Measurements from ENCODE around the gene BCL6B. TPM values are rescaled to one million over a fixed set of nuclear protein-coding genes. Genes with fewer than 3 reads are reported as not detected.

Gene BCL6B
- total RNA-seq, 2 experiments from 2014 or later, result 0.47 to 0.63 TPM

GRCh38 chr17:7011415-7011814, 11.4 kb upstream of the BCL6B start:
- peak overlapping the region; percentile 99 for H3K27ac Mint-ChIP-seq
- ATAC-seq (no peak), DNase-seq (no peak)
- no peaks in the 10 kb centered on the region for H3K9me3 Mint-ChIP-seq (ENCODE audit: insufficient read depth)
- peaks cover 34% of the 10 kb centered on the region for H3K36me3 Mint-ChIP-seq (ENCODE audit: low read depth)
- ChIA-PET POLR2A (no interaction called here), CTCF (interaction anchor here (1.4 to 9.7 kb wide), 5 partner anchors 10 to 168 kb away, joined by 5 to 133 read pairs (median 9); partner anchors contain the start of gene BCL6B)
- H3K27me3 Mint-ChIP-seq (ENCODE audit: low read depth), result no peaks in the 10 kb centered on the region
- H3K4me3 Mint-ChIP-seq, result peak overlapping the region; percentile 87
- H3K4me1 Mint-ChIP-seq (ENCODE audit: low read depth), result peaks cover 59% of the 10 kb centered on the region

- peak overlapping the region; percentile 99 for H3K27ac Mint-ChIP-seq
- H3K4me1 Mint-ChIP-seq (ENCODE audit: low read depth), result peaks cover 64% of the 10 kb centered on the region
- CTCF ChIA-PET, result interaction anchor here (0.7 to 2.0 kb wide), 7 partner anchors 10 to 168 kb away, joined by 3 to 10 read pairs (median 5); partner anchors contain the start of gene SLC16A13
These were observed 11.0 kb upstream of the BCL6B start for GRCh38 chr17:7011942-7012254.

GRCh38 chr17:7014261-7014994, 8.4 kb upstream of the BCL6B start:
- Mint-ChIP-seq H3K4me3 (peak overlapping the region; percentile 87), H3K9me3 (ENCODE audit: insufficient read depth) (no peaks in the 10 kb centered on the region), H3K4me1 (ENCODE audit: low read depth) (peaks cover 74% of the 10 kb centered on the region), H3K36me3 (ENCODE audit: low read depth) (peaks cover 36% of the 10 kb centered on the region), H3K27me3 (ENCODE audit: low read depth) (no peaks in the 10 kb centered on the region), H3K27ac (peak overlapping the region; percentile 99)
- DNase-seq, result peak; percentile 98
- ATAC-seq, result peak; percentile 89
- ChIA-PET CTCF (interaction anchor here (1.5 to 3.9 kb wide), 4 partner anchors 10 to 122 kb away, joined by 4 to 27 read pairs (median 7); no protein-coding TSS in a partner anchor), POLR2A (interaction anchor here (0.6 to 3.1 kb wide), 8 partner anchors 10 to 74 kb away, joined by 3 to 31 read pairs (median 4); partner anchors contain the start of gene SLC16A13)

More at GRCh38 chr17:7011942-7012254, 11.0 kb upstream of the BCL6B start:
- no peaks in the 10 kb centered on the region for H3K27me3 Mint-ChIP-seq (ENCODE audit: low read depth)
- POLR2A ChIA-PET, result interaction anchor here (1.3 to 1.9 kb wide), 4 partner anchors 9 to 24 kb away, joined by 4 to 16 read pairs (median 8); partner anchors contain the start of gene SLC16A13
- DNase-seq (no peak), ATAC-seq (no peak)
- peak overlapping the region; percentile 87 for H3K4me3 Mint-ChIP-seq
- no peaks in the 10 kb centered on the region for H3K9me3 Mint-ChIP-seq (ENCODE audit: insufficient read depth)
- peaks cover 35% of the 10 kb centered on the region for H3K36me3 Mint-ChIP-seq (ENCODE audit: low read depth)

GRCh38 chr17:7014995-7015958, 7.6 kb upstream of the BCL6B start:
- POLR2A ChIA-PET, result interaction anchor here (0.6 to 3.1 kb wide), 11 partner anchors 10 to 672 kb away, joined by 3 to 31 read pairs (median 4); partner anchors contain the start of genes SLC16A13 and TP53
- H3K4me1 Mint-ChIP-seq (ENCODE audit: low read depth), result peaks cover 71% of the 10 kb centered on the region
- DNase-seq, result peak; percentile 80
- peak overlapping the region; percentile 80 for H3K4me3 Mint-ChIP-seq
- peaks cover 32% of the 10 kb centered on the region for H3K36me3 Mint-ChIP-seq (ENCODE audit: low read depth)
- ATAC-seq, result peak; percentile 23
- H3K9me3 Mint-ChIP-seq (ENCODE audit: insufficient read depth), result no peaks in the 10 kb centered on the region
- H3K27me3 Mint-ChIP-seq (ENCODE audit: low read depth), result no peaks in the 10 kb centered on the region
- CTCF ChIA-PET, result interaction anchor here (0.6 to 3.9 kb wide), 9 partner anchors 8 to 281 kb away, joined by 3 to 27 read pairs (median 6); partner anchors contain the start of gene SLC16A13
- H3K27ac Mint-ChIP-seq, result peak overlapping the region; percentile 99

GRCh38 chr17:7016418-7016817, 6.4 kb upstream of the BCL6B start:
- POLR2A ChIA-PET, result interaction anchor here (1.2 to 3.1 kb wide), 5 partner anchors 12 to 671 kb away, joined by 3 to 31 read pairs (median 7); partner anchors contain the start of genes SLC16A13 and TP53
- H3K9me3 Mint-ChIP-seq (ENCODE audit: insufficient read depth), result no peaks in the 10 kb centered on the region
- peaks cover 2% of the 10 kb centered on the region for H3K27me3 Mint-ChIP-seq (ENCODE audit: low read depth)
- CTCF ChIA-PET, result interaction anchor here (1.9 to 3.9 kb wide), 4 partner anchors 12 to 120 kb away, joined by 6 to 27 read pairs (median 10); partner anchors contain the start of gene SLC16A13
- ATAC-seq, result no peak
- DNase-seq, result no peak
- peak overlapping the region; percentile 99 for H3K27ac Mint-ChIP-seq
- H3K4me1 Mint-ChIP-seq (ENCODE audit: low read depth), result peaks cover 70% of the 10 kb centered on the region
- peak overlapping the region; percentile 80 for H3K4me3 Mint-ChIP-seq
- peaks cover 32% of the 10 kb centered on the region for H3K36me3 Mint-ChIP-seq (ENCODE audit: low read depth)

- ATAC-seq (no peak), DNase-seq (no peak)
- Mint-ChIP-seq H3K9me3 (ENCODE audit: insufficient read depth) (no peaks in the 10 kb centered on the region), H3K36me3 (ENCODE audit: low read depth) (peaks cover 30% of the 10 kb centered on the region), H3K4me1 (ENCODE audit: low read depth) (peaks cover 73% of the 10 kb centered on the region), H3K27me3 (ENCODE audit: low read depth) (peaks cover 2% of the 10 kb centered on the region), H3K27ac (peak overlapping the region; percentile 99), H3K4me3 (peak overlapping the region; percentile 80)
- ChIA-PET CTCF (interaction anchor here (1.9 to 3.9 kb wide), 3 partner anchors 13 to 119 kb away, joined by 6 to 27 read pairs (median 12); partner anchors contain the start of gene SLC16A13), POLR2A (interaction anchor here (1.4 to 3.1 kb wide), 2 partner anchors 18 to 29 kb away, joined by 7 to 31 read pairs; partner anchors contain the start of gene SLC16A13)
These were observed 5.7 kb upstream of the BCL6B start for GRCh38 chr17:7016886-7017826.

GRCh38 chr17:7017827-7018200, 5.0 kb upstream of the BCL6B start:
- H3K4me1 Mint-ChIP-seq (ENCODE audit: low read depth), result peaks cover 79% of the 10 kb centered on the region
- H3K36me3 Mint-ChIP-seq (ENCODE audit: low read depth), result peaks cover 28% of the 10 kb centered on the region
- peak overlapping the region; percentile 80 for H3K4me3 Mint-ChIP-seq
- ATAC-seq, result no peak
- ChIA-PET POLR2A (interaction anchor here (1.4 kb wide), 1 partner anchor 18 kb away, joined by 8 read pairs; the partner anchor contains the start of gene SLC16A13), CTCF (interaction anchor here (0.7 kb wide), 1 partner anchor 23 kb away, joined by 3 read pairs; no protein-coding TSS in a partner anchor)
- peak; percentile 52 for DNase-seq
- no peaks in the 10 kb centered on the region for H3K9me3 Mint-ChIP-seq (ENCODE audit: insufficient read depth)
- H3K27me3 Mint-ChIP-seq (ENCODE audit: low read depth), result peaks cover 2% of the 10 kb centered on the region
- peak overlapping the region; percentile 99 for H3K27ac Mint-ChIP-seq

- H3K27me3 Mint-ChIP-seq (ENCODE audit: low read depth), result peaks cover 2% of the 10 kb centered on the region
- H3K4me1 Mint-ChIP-seq (ENCODE audit: low read depth), result peaks cover 83% of the 10 kb centered on the region
- ATAC-seq (no peak), DNase-seq (no peak)
- peak overlapping the region; percentile 99 for H3K27ac Mint-ChIP-seq
- POLR2A ChIA-PET, result interaction anchor here (1.4 kb wide), 1 partner anchor 17 kb away, joined by 8 read pairs; the partner anchor contains the start of gene SLC16A13
- no peak overlapping the region for H3K4me3 Mint-ChIP-seq
- CTCF ChIA-PET, result interaction anchor here (0.7 to 6.1 kb wide), 3 partner anchors 22 to 104 kb away, joined by 3 to 71 read pairs (median 31); partner anchors contain the start of gene SLC16A11
- H3K36me3 Mint-ChIP-seq (ENCODE audit: low read depth), result peaks cover 25% of the 10 kb centered on the region
- H3K9me3 Mint-ChIP-seq (ENCODE audit: insufficient read depth), result no peaks in the 10 kb centered on the region
These were observed 4.4 kb upstream of the BCL6B start for GRCh38 chr17:7018331-7018964.

GRCh38 chr17:7019367-7019766, 3.5 kb upstream of the BCL6B start:
- H3K4me3 Mint-ChIP-seq, result no peak overlapping the region
- DNase-seq (no peak), ATAC-seq (no peak)
- ChIA-PET CTCF (interaction anchor here (1.2 to 6.1 kb wide), 4 partner anchors 17 to 108 kb away, joined by 4 to 71 read pairs (median 45); partner anchors contain the start of genes SLC16A11 and SLC16A13), POLR2A (interaction anchor here (0.6 to 1.4 kb wide), 2 partner anchors 16 to 180 kb away, joined by 5 to 8 read pairs; partner anchors contain the start of gene SLC16A13)
- no peak overlapping the region for H3K27ac Mint-ChIP-seq
- peaks cover 85% of the 10 kb centered on the region for H3K4me1 Mint-ChIP-seq (ENCODE audit: low read depth)
- peaks cover 16% of the 10 kb centered on the region for H3K36me3 Mint-ChIP-seq (ENCODE audit: low read depth)
- no peaks in the 10 kb centered on the region for H3K9me3 Mint-ChIP-seq (ENCODE audit: insufficient read depth)
- H3K27me3 Mint-ChIP-seq (ENCODE audit: low read depth), result peaks cover 2% of the 10 kb centered on the region
